Activated T-helper 1 cell treated with anti-CD3 and anti-CD28 coated beads, Interleukin-12 subunit alpha, Interleukin-12 subunit beta, Interleukin-2, Interleukin-4 antibody, amounts not matched to agents 30 ng/mL and 10 ng/mL and 1 ng/mL, durations not matched to agents 14 hours and 24 hours and 36 hours (primary cell): ENCODE data around the gene CCNQ. TPM values are rescaled to one million over a fixed set of nuclear protein-coding genes. Genes with fewer than 3 reads are reported as not detected.

Source experiments
- DNase-seq: peaks from one replicate; pipeline ENCODE4 v3.0.0; 2021; ENCODE audit warnings: low spot score
- H3K27ac Mint-ChIP-seq: one replicate; pipeline ENCODE4 v1.8.0; 2021; ENCODE audit warnings: mild to moderate bottlenecking, mixed read lengths
- H3K27me3 Mint-ChIP-seq: one replicate; pipeline ENCODE4 v1.8.0; 2022; ENCODE audit warnings: mild to moderate bottlenecking, moderate library complexity, mixed read lengths; ENCODE audit not compliant: insufficient read depth
- H3K36me3 Mint-ChIP-seq: one replicate; pipeline ENCODE4 v1.8.0; 2021; ENCODE audit warnings: low read depth, mixed read lengths
- H3K4me1 Mint-ChIP-seq: one replicate; pipeline ENCODE4 v1.8.0; 2021; ENCODE audit warnings: low read depth, mixed read lengths
- H3K4me3 Mint-ChIP-seq: one replicate; pipeline ENCODE4 v1.8.0; 2021; ENCODE audit warnings: mild to moderate bottlenecking, moderate library complexity, mixed read lengths
- H3K9me3 Mint-ChIP-seq: one replicate; pipeline ENCODE4 v1.8.0; 2021; ENCODE audit warnings: mixed read lengths
- intact Hi-C: fragments of 100-400 bp; cut with micrococcal nuclease; formaldehyde crosslinking; loops from one replicate; pipeline ENCODE4 v1.15.1; 2024
- total RNA-seq: library from RNA; stranded (reverse); gene quantifications from 2 replicates; pipeline ENCODE4 v1.2.3, GENCODE V29; 2022

CCNQ gene
- total RNA-seq, 1 donor from 2014 or later = 28.0 TPM

GRCh38 chrX:153578200-153578835 is 20.6 kb downstream of the CCNQ start:
- Mint-ChIP-seq H3K9me3 (no peaks in the 10 kb centered on the region), H3K27ac (no peak overlapping the region), H3K4me1 (peaks cover 10% of the 10 kb centered on the region), H3K36me3 (no peaks in the 10 kb centered on the region), H3K27me3 (no peaks in the 10 kb centered on the region), H3K4me3 (no peak overlapping the region)
- DNase-seq = no peak
- intact Hi-C loops = no loop called here

DNA sequence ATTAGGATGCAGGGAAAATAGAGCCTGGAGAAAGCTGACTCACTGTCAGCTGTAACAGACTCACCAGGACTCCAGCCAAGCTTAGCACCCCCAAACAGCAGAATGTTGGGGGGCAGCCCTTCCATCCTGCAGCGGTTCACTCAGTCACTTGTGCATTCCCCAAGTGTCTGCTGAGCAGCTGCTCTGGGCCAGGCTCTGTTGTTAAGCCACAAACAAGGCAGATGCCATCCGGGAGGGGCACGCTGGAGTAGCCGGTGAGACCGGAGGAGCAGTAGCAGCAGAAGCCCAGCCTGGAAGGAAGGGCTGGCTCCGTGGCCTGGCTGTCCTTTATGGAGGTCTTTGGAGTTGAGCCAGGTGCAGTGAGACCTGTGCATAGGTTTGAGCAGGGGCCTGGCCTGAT is 22.0 kb downstream of the CCNQ start:
- H3K4me3 Mint-ChIP-seq = no peak overlapping the region
- H3K27ac Mint-ChIP-seq = no peak overlapping the region
- no peak for DNase-seq
- intact Hi-C loops = no loop called here
- H3K9me3 Mint-ChIP-seq = no peaks in the 10 kb centered on the region
- no peaks in the 10 kb centered on the region for H3K4me1 Mint-ChIP-seq
- no peaks in the 10 kb centered on the region for H3K36me3 Mint-ChIP-seq
- H3K27me3 Mint-ChIP-seq = no peaks in the 10 kb centered on the region

- H3K4me1 Mint-ChIP-seq = no peaks in the 10 kb centered on the region
- intact Hi-C loops = no loop called here
Measured at GRCh38 chrX:153576239-153576870, 22.6 kb downstream of the CCNQ start.

DNA sequence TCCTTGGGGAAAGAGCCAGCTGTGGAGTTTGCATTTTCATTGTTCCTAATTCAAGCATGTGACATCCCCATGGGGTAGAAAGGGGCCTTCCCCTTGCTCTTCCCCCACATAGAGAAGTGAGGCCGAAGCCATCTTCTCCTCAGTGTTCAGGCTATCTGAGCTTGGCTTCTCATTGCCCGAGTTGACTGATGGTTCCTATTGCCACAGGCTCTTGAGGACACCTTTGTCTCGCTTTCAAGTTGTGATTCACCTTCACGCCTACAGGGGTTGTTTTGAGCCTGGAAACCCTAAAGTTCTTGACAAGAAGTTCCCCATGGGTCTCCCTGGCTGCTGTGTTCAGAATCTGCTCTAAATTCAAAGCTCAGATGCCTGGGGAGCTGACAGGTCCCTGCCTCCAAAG is 25.0 kb downstream of the CCNQ start:
- Mint-ChIP-seq H3K9me3 (no peaks in the 10 kb centered on the region), H3K36me3 (no peaks in the 10 kb centered on the region), H3K27ac (no peak overlapping the region), H3K4me1 (no peaks in the 10 kb centered on the region), H3K27me3 (no peaks in the 10 kb centered on the region), H3K4me3 (no peak overlapping the region)
- intact Hi-C loops = no loop called here
- DNase-seq = no peak

More at GRCh38 chrX:153576239-153576870, 22.6 kb downstream of the CCNQ start:
- no peak for DNase-seq
- Mint-ChIP-seq H3K4me3 (no peak overlapping the region), H3K27me3 (no peaks in the 10 kb centered on the region), H3K36me3 (no peaks in the 10 kb centered on the region), H3K9me3 (no peaks in the 10 kb centered on the region), H3K27ac (no peak overlapping the region)

- Mint-ChIP-seq H3K27ac (no peak overlapping the region), H3K9me3 (no peaks in the 10 kb centered on the region), H3K4me3 (no peak overlapping the region), H3K4me1 (no peaks in the 10 kb centered on the region), H3K27me3 (no peaks in the 10 kb centered on the region), H3K36me3 (no peaks in the 10 kb centered on the region)
- intact Hi-C loops = no loop called here
- DNase-seq = no peak
Measured at GRCh38 chrX:153572601-153573000, 26.3 kb downstream of the CCNQ start.

- Mint-ChIP-seq H3K9me3 (no peaks in the 10 kb centered on the region), H3K36me3 (no peaks in the 10 kb centered on the region), H3K4me3 (no peak overlapping the region), H3K27me3 (peaks cover 2% of the 10 kb centered on the region), H3K4me1 (no peaks in the 10 kb centered on the region), H3K27ac (no peak overlapping the region)
- DNase-seq = no peak
- intact Hi-C loops = no loop called here
Measured at GRCh38 chrX:153571534-153571908, 27.4 kb downstream of the CCNQ start.

GRCh38 chrX:153569475-153569874 is 29.5 kb downstream of the CCNQ start:
- no peak for DNase-seq
- Mint-ChIP-seq H3K4me1 (no peaks in the 10 kb centered on the region), H3K27ac (no peak overlapping the region), H3K36me3 (no peaks in the 10 kb centered on the region), H3K9me3 (no peaks in the 10 kb centered on the region), H3K4me3 (no peak overlapping the region), H3K27me3 (peaks cover 4% of the 10 kb centered on the region)
- intact Hi-C loops = no loop called here

- Mint-ChIP-seq H3K4me1 (no peaks in the 10 kb centered on the region), H3K36me3 (no peaks in the 10 kb centered on the region), H3K4me3 (no peak overlapping the region), H3K27ac (no peak overlapping the region), H3K9me3 (no peaks in the 10 kb centered on the region), H3K27me3 (peaks cover 7% of the 10 kb centered on the region)
- intact Hi-C loops = no loop called here
- DNase-seq = no peak
Measured at GRCh38 chrX:153568451-153569011, 30.4 kb downstream of the CCNQ start.

GRCh38 chrX:153565996-153566580 is 32.9 kb downstream of the CCNQ start:
- no peaks in the 10 kb centered on the region for H3K9me3 Mint-ChIP-seq
- H3K36me3 Mint-ChIP-seq = no peaks in the 10 kb centered on the region

DNA sequence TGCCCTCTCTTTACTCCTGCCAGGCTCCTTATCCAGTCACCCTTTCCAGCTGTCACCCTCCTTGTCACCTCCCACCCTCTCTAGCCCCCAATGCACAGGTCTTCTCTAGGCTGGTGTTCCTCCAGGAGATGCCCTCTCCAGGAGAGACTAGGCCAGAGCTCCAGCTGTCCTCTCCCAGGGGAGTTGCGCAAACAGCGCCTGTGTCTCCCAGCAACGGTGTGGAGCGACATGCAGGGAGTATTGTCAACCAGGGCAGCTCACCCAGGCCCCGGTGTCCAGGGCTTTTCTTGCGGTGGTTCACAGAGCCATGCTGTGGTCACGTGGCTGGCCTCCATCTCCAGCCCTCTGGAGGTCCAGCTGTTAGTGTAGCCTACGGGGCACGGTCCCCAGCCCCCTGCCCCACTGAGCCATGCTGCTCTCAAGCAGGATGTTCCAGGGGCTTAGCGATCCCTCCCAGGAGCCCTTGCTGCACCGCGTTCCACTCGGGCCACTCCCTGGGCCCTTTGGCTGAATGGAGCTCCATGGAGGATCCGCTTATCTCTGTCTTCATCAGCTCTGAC is 34.8 kb downstream of the CCNQ start:
- Mint-ChIP-seq H3K36me3 (no peaks in the 10 kb centered on the region), H3K9me3 (no peaks in the 10 kb centered on the region), H3K4me3 (no peak overlapping the region), H3K27ac (no peak overlapping the region), H3K27me3 (peaks cover 7% of the 10 kb centered on the region), H3K4me1 (no peaks in the 10 kb centered on the region)
- intact Hi-C loops = no loop called here
- no peak for DNase-seq

More at GRCh38 chrX:153565996-153566580, 32.9 kb downstream of the CCNQ start:
- intact Hi-C loops = no loop called here
- H3K27ac Mint-ChIP-seq = no peak overlapping the region
- no peaks in the 10 kb centered on the region for H3K4me1 Mint-ChIP-seq
- H3K27me3 Mint-ChIP-seq = peaks cover 7% of the 10 kb centered on the region
- DNase-seq = no peak
- H3K4me3 Mint-ChIP-seq = no peak overlapping the region

DNA sequence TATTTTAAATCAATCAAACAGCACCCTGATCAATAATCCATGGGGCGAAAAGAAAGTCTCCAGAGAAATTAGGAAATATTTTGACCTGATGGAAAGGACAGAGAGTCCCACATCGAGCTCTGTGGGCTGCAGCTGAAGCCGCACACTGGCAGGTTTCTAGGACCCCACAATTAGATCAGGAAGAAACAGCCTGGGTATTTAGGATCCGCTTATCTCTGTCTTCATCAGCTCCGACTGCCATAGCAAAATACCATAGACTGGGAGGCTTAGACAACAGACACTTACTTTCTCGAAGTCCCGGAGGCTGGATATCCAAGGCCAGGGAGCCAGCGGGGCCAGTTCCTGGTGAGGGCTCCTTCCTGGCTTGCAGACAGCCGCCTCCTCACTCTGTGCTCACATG is 36.4 kb downstream of the CCNQ start:
- Mint-ChIP-seq H3K36me3 (no peaks in the 10 kb centered on the region), H3K9me3 (no peaks in the 10 kb centered on the region), H3K27ac (no peak overlapping the region), H3K27me3 (peaks cover 7% of the 10 kb centered on the region), H3K4me1 (no peaks in the 10 kb centered on the region), H3K4me3 (no peak overlapping the region)
- DNase-seq = no peak
- intact Hi-C loops = no loop called here

DNA sequence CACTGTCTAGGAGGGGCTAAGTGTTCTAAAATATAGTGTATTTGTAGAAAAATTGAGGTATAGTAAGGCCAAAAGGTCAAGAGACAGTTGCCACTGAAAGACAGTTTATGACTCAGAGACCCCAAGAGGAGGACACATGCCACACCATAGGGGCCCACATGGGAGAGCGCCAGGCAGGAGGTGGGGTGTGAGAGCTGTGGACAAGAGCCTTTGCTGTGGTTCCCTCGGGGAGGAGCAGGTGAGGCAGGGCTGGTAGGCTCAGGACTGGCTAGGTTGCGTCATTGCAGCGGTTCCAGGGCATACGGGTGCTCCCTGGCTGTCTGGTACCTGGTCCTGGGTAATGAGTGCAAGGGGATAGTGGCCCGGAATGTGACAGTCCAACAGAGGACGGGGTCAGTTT is 37.6 kb downstream of the CCNQ start:
- no peak overlapping the region for H3K27ac Mint-ChIP-seq
- H3K27me3 Mint-ChIP-seq = peaks cover 3% of the 10 kb centered on the region
- H3K9me3 Mint-ChIP-seq = no peaks in the 10 kb centered on the region
- H3K4me1 Mint-ChIP-seq = no peaks in the 10 kb centered on the region
- H3K36me3 Mint-ChIP-seq = no peaks in the 10 kb centered on the region
- intact Hi-C loops = no loop called here
- H3K4me3 Mint-ChIP-seq = no peak overlapping the region
- no peak for DNase-seq

- H3K27ac Mint-ChIP-seq = no peak overlapping the region
- intact Hi-C loops = no loop called here
- DNase-seq = no peak
- H3K4me1 Mint-ChIP-seq = no peaks in the 10 kb centered on the region
- no peaks in the 10 kb centered on the region for H3K36me3 Mint-ChIP-seq
- H3K27me3 Mint-ChIP-seq = peaks cover 3% of the 10 kb centered on the region
- no peak overlapping the region for H3K4me3 Mint-ChIP-seq
- no peaks in the 10 kb centered on the region for H3K9me3 Mint-ChIP-seq
Measured at GRCh38 chrX:153560466-153560865, 38.5 kb downstream of the CCNQ start.
